GM23248 (cell line): ENCODE results near the gene RAB22A. TPM values are rescaled to one million over a fixed set of nuclear protein-coding genes. Genes with fewer than 3 reads are reported as not detected.

Experiments used
- DNase-seq: peaks from one replicate; pipeline ENCODE4 v3.0.0-alpha.2; 2015
- H2AFZ ChIP-seq: fragments of 200-600 bp; sonication (generic); 2 replicates; pipeline ENCODE4 v1.6.1; 2016; ENCODE audit warnings: antibody characterized with exemption
- H3F3A ChIP-seq: fragments of 200-600 bp; sonication (generic); 2 replicates; pipeline ENCODE4 v1.6.1; 2016; ENCODE audit warnings: mild to moderate bottlenecking, antibody characterized with exemption, mixed run types; ENCODE audit not compliant: insufficient read depth
- H3K27ac ChIP-seq: fragments of 200-600 bp; sonication (generic); 2 replicates; pipeline ENCODE4 v1.5.1; 2016; ENCODE audit warnings: mild to moderate bottlenecking
- H3K27me3 ChIP-seq: fragments of 200-600 bp; sonication (generic); replicated peaks from 2 replicates; pipeline ENCODE4 v1.6.1; 2016; ENCODE audit warnings: mild to moderate bottlenecking; ENCODE audit not compliant: insufficient read depth
- H3K36me3 ChIP-seq: fragments of 200-600 bp; sonication (generic); 2 replicates; pipeline ENCODE4 v1.6.1; 2016; ENCODE audit warnings: low read depth, mild to moderate bottlenecking
- H3K4me1 ChIP-seq: fragments of 200-600 bp; sonication (generic); 2 replicates; pipeline ENCODE4 v1.6.1; 2016; ENCODE audit warnings: mild to moderate bottlenecking; ENCODE audit not compliant: insufficient read depth
- H3K4me2 ChIP-seq: fragments of 200-600 bp; sonication (generic); one replicate; pipeline ENCODE4 v1.6.1; 2016; ENCODE audit warnings: mild to moderate bottlenecking; ENCODE audit not compliant: unreplicated experiment
- H3K4me3 ChIP-seq: fragments of 200-600 bp; sonication (generic); 2 replicates; pipeline ENCODE4 v1.5.1; 2016; ENCODE audit warnings: mild to moderate bottlenecking
- H3K79me2 ChIP-seq: fragments of 200-600 bp; sonication (generic); 2 replicates; pipeline ENCODE4 v1.6.1; 2016; ENCODE audit warnings: mild to moderate bottlenecking; ENCODE audit not compliant: insufficient read depth
- H3K9ac ChIP-seq: fragments of 200-600 bp; sonication (generic); 2 replicates; pipeline ENCODE4 v1.6.1; 2016; ENCODE audit warnings: mild to moderate bottlenecking
- H3K9me2 ChIP-seq: fragments of 200-600 bp; sonication (generic); 2 replicates; pipeline ENCODE4 v1.6.1; 2016; ENCODE audit warnings: mixed run types, mild to moderate bottlenecking, moderate library complexity; ENCODE audit not compliant: insufficient read depth
- H3K9me3 ChIP-seq: fragments of 200-600 bp; sonication (generic); one replicate; pipeline ENCODE4 v1.6.1; 2017; ENCODE audit warnings: low read depth
- H4K20me1 ChIP-seq: fragments of 200-600 bp; sonication (generic); 2 replicates; pipeline ENCODE4 v1.6.0; 2016; ENCODE audit not compliant: insufficient read depth
- EZH2 ChIP-seq: fragments of 200-600 bp; sonication (generic); IDR thresholded peaks from 2 replicates; pipeline ENCODE4 v1.6.1; 2018; ENCODE audit warnings: antibody characterized with exemption, mild to moderate bottlenecking; ENCODE audit not compliant: insufficient read depth, poor library complexity, severe bottlenecking
- EZH2phosphoT487 ChIP-seq: fragments of 200-600 bp; sonication (generic); IDR thresholded peaks from 2 replicates; pipeline ENCODE4 v1.6.1; 2018; ENCODE audit warnings: antibody characterized with exemption, moderate library complexity, mild to moderate bottlenecking, low read depth; ENCODE audit not compliant: insufficient read depth
- WGBS, 2 experiments: methylation state at CpG; one replicate each; pipeline ENCODE4 v1.1.6; 2015 to 2017; ENCODE audit warnings: low lambda C conversion rate in 2 of 2, low coverage in 1 of 2; ENCODE audit errors: missing lambda C conversion rate in 2 of 2; 5-methylcytosine and 5-hydroxymethylcytosine counted together
- in situ Hi-C: fragments of 300-500 bp; cut with MboI; formaldehyde crosslinking; loops from 2 replicates; pipeline ENCODE4 v1.15.0; 2020
- polyA plus RNA-seq: library from polyadenylated mRNA; unstranded; fragments of >200 nt; fragmentation: Nextera tagmentation; extraction: Ambion mirVana; gene quantifications from 2 replicates; pipeline ENCODE4 v1.2.1, GENCODE V29; 2016
- total RNA-seq: library from RNA; depleted of rRNA; stranded (reverse); fragments of >200 nt; shearing (Covaris generic); gene quantifications from 2 replicates; pipeline ENCODE4 v1.2.3, GENCODE V29; 2014

RAB22A gene
- total and polyA plus RNA-seq, 2 experiments from 2014 or later = 21.2 to 21.3 TPM

- Histone ChIP-seq H3K79me2 (peaks cover 100% of the 10 kb centered on the region), H3K27ac (no peak overlapping the region), H3K27me3 (no peaks in the 10 kb centered on the region), H3K4me3 (no peak overlapping the region), H4K20me1 (peaks cover 24% of the 10 kb centered on the region), H3F3A (peaks cover 5% of the 10 kb centered on the region; the same call in 1 of the 2 replicates), H3K9me2 (no peaks in the 10 kb centered on the region), H3K4me2 (no peak overlapping the region), H3K9ac (no peak overlapping the region), H3K36me3 (no peaks in the 10 kb centered on the region), H2AFZ (no peak overlapping the region), H3K9me3 (no peaks in the 10 kb centered on the region), H3K4me1 (0 out of 2 replicates have a peak, but pooled peaks cover 8% of the 10 kb centered on the region)
- in situ Hi-C loops = no loop called here
- no peak for DNase-seq
- WGBS, 2 experiments = 96 to 98% methylated on average over 5 of the region's 5 CpGs
- no peak for TF ChIP-seq EZH2
- no peak for TF ChIP-seq EZH2phosphoT487
These were observed 88.7 kb downstream of the RAB22A start for GRCh38 chr20:58398254-58398653.

DNA sequence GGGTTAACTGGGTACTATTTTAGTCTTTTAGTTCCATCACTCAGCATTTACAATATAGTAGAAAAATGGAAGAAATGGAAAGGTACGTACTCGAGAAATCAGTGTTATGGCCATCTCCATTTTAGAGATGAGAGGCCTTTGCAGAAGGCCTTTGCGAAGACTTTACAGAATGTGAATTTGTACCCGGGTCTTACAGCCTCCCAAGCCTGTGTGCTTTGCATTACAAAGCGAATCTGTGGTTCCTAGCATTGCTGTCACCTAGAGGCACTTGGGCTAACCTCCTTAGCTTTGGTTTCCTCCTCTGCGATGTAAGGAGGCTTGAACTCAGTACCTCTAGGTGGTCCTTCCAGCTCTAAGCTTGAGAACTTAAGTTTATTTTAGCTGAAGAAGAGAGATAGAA lies 90.4 kb downstream of the RAB22A start:
- no peak for DNase-seq
- WGBS, 2 experiments = 87 to 92% methylated on average over 6 of the region's 6 CpGs
- H3K9ac ChIP-seq = no peak overlapping the region
- H4K20me1 ChIP-seq = peaks cover 41% of the 10 kb centered on the region
- peaks cover 100% of the 10 kb centered on the region for H3K79me2 ChIP-seq
- no peak overlapping the region for H2AFZ ChIP-seq
- H3K9me2 ChIP-seq = no peaks in the 10 kb centered on the region
- H3K9me3 ChIP-seq = no peaks in the 10 kb centered on the region
- no peaks in the 10 kb centered on the region for H3K27me3 ChIP-seq
- H3K27ac ChIP-seq = no peak overlapping the region
- H3K4me3 ChIP-seq = no peak overlapping the region
- H3F3A ChIP-seq = no peaks in the 10 kb centered on the region
- H3K4me2 ChIP-seq = no peak overlapping the region
- no peaks in the 10 kb centered on the region for H3K36me3 ChIP-seq
- H3K4me1 ChIP-seq = no peaks in the 10 kb centered on the region
- TF ChIP-seq EZH2 (no peak), EZH2phosphoT487 (no peak)
- in situ Hi-C loops = no loop called here

GRCh38 chr20:58401162-58401561 lies 91.6 kb downstream of the RAB22A start:
- peaks cover 100% of the 10 kb centered on the region for H3K79me2 ChIP-seq
- no peaks in the 10 kb centered on the region for H3K9me2 ChIP-seq
- H3K4me2 ChIP-seq = no peak overlapping the region
- peaks cover 40% of the 10 kb centered on the region for H4K20me1 ChIP-seq
- no peak overlapping the region for H3K9ac ChIP-seq
- no peak overlapping the region for H3K4me3 ChIP-seq
- WGBS, 2 experiments = 95 to 96% methylated on average over 1 of the region's 1 CpG
- DNase-seq = no peak
- no peak overlapping the region for H2AFZ ChIP-seq
- in situ Hi-C loops = no loop called here
- peaks cover 2% of the 10 kb centered on the region for H3F3A ChIP-seq
- H3K27me3 ChIP-seq = no peaks in the 10 kb centered on the region
- H3K4me1 ChIP-seq = peaks cover 3% of the 10 kb centered on the region
- no peaks in the 10 kb centered on the region for H3K9me3 ChIP-seq
- TF ChIP-seq EZH2phosphoT487 = no peak
- TF ChIP-seq EZH2 = no peak
- no peak overlapping the region for H3K27ac ChIP-seq
- no peaks in the 10 kb centered on the region for H3K36me3 ChIP-seq

GRCh38 chr20:58402305-58402704 lies 92.8 kb downstream of the RAB22A start:
- Histone ChIP-seq H4K20me1 (peaks cover 41% of the 10 kb centered on the region), H3F3A (peaks cover 14% of the 10 kb centered on the region)

GRCh38 chr20:58402827-58403226 lies 93.3 kb downstream of the RAB22A start:
- Histone ChIP-seq H3F3A (peaks cover 19% of the 10 kb centered on the region), H2AFZ (no peak overlapping the region), H3K4me2 (no peak overlapping the region), H3K4me3 (no peak overlapping the region), H3K9me3 (no peaks in the 10 kb centered on the region), H3K27ac (no peak overlapping the region), H3K36me3 (no peaks in the 10 kb centered on the region), H4K20me1 (peaks cover 39% of the 10 kb centered on the region), H3K79me2 (peaks cover 100% of the 10 kb centered on the region), H3K27me3 (no peaks in the 10 kb centered on the region), H3K9me2 (no peaks in the 10 kb centered on the region), H3K9ac (no peak overlapping the region), H3K4me1 (peaks cover 20% of the 10 kb centered on the region)
- no peak for DNase-seq
- in situ Hi-C loops = no loop called here
- TF ChIP-seq EZH2 (no peak), EZH2phosphoT487 (no peak)
- WGBS, 2 experiments = 97 to 98% methylated on average over 5 of the region's 5 CpGs

More at GRCh38 chr20:58402305-58402704, 92.8 kb downstream of the RAB22A start:
- H3K36me3 ChIP-seq = no peaks in the 10 kb centered on the region
- H3K9me2 ChIP-seq = no peaks in the 10 kb centered on the region
- no peak overlapping the region for H3K4me2 ChIP-seq
- no peak overlapping the region for H2AFZ ChIP-seq
- H3K27me3 ChIP-seq = no peaks in the 10 kb centered on the region
- H3K4me1 ChIP-seq = peaks cover 14% of the 10 kb centered on the region
- H3K9ac ChIP-seq = no peak overlapping the region
- DNase-seq = no peak
- no peaks in the 10 kb centered on the region for H3K9me3 ChIP-seq
- no peak overlapping the region for H3K4me3 ChIP-seq
- TF ChIP-seq EZH2phosphoT487 = no peak
- no peak for TF ChIP-seq EZH2
- H3K27ac ChIP-seq = no peak overlapping the region
- H3K79me2 ChIP-seq = peaks cover 100% of the 10 kb centered on the region
- WGBS, 2 experiments = 80 to 81% methylated on average over 5 of the region's 5 CpGs
- in situ Hi-C loops = no loop called here
